Activated T-helper 9 cell treated with anti-CD3 and anti-CD28 coated beads, Interleukin-2, amount 50 U/mL, for 16 hours (primary cell): Measurements from ENCODE around the gene MLYCD.

Experiments used
- DNase-seq: peaks from one replicate; pipeline ENCODE4 v3.0.0-alpha.2; 2020; ENCODE audit warnings: low read depth

The MLYCD gene

GRCh38 chr16:83899272-83899897 is 470 bp downstream of the MLYCD start:
- DNase-seq = peak; percentile 26

GRCh38 chr16:83899978-83900377 is 1.1 kb downstream of the MLYCD start:
- DNase-seq = no peak

- DNase-seq = no peak
Observed at GRCh38 chr16:83900571-83900970, 1.7 kb downstream of the MLYCD start.

- no peak for DNase-seq
Observed at GRCh38 chr16:83901101-83901500, 2.2 kb downstream of the MLYCD start.

GRCh38 chr16:83903751-83904150 is 4.8 kb downstream of the MLYCD start:
- DNase-seq = no peak

- DNase-seq = no peak
Observed at GRCh38 chr16:83906683-83907082, 7.8 kb downstream of the MLYCD start.

- no peak for DNase-seq
Observed at GRCh38 chr16:83907111-83907510, 8.2 kb downstream of the MLYCD start.

- DNase-seq = no peak
Observed at GRCh38 chr16:83907631-83908250, 8.8 kb downstream of the MLYCD start.

- DNase-seq = no peak
Observed at GRCh38 chr16:83908798-83909197, 9.9 kb downstream of the MLYCD start.

GRCh38 chr16:83911290-83911689 is 12.4 kb downstream of the MLYCD start:
- no peak for DNase-seq

GRCh38 chr16:83912519-83913244 is 13.8 kb downstream of the MLYCD start:
- no peak for DNase-seq

- DNase-seq = no peak
Observed at GRCh38 chr16:83913245-83913633, 14.3 kb downstream of the MLYCD start.

GRCh38 chr16:83914091-83914710 is 15.3 kb downstream of the MLYCD start:
- no peak for DNase-seq

- no peak for DNase-seq
Observed at GRCh38 chr16:83915081-83915480, 16.2 kb downstream of the MLYCD start.

- no peak for DNase-seq
Observed at GRCh38 chr16:83915491-83915890, 16.6 kb downstream of the MLYCD start.

- DNase-seq = no peak
Observed at GRCh38 chr16:83917152-83918120, 18.5 kb downstream of the MLYCD start.

- DNase-seq = no peak
Observed at GRCh38 chr16:83920894-83921491, 22.1 kb downstream of the MLYCD start.

GRCh38 chr16:83923581-83924365 is 24.9 kb downstream of the MLYCD start:
- no peak for DNase-seq

GRCh38 chr16:83924686-83925085 is 25.8 kb downstream of the MLYCD start:
- DNase-seq = no peak

- no peak for DNase-seq
Observed at GRCh38 chr16:83925095-83925905, 26.4 kb downstream of the MLYCD start.
